T-cell (primary cell): ENCODE measurements around the gene METRNL. TPM values are rescaled to one million over a fixed set of nuclear protein-coding genes. Genes with fewer than 3 reads are reported as not detected.

Experiments
- ATAC-seq, 4 experiments: fragments of 200-7000 bp in 3 of 4; fragments of 150-1000 bp in 1 of 4; cut with Tn5 transposase; replicated peaks in 1 of 4; 1 replicate in 3 of 4; 2 replicates in 1 of 4; pipeline ENCODE4 v1.10.0; 2021; ENCODE audit warnings: moderate library complexity in 3 of 4, mild to moderate bottlenecking in 2 of 4, moderate number of reproducible peaks in 1 of 4
- CTCF ChIA-PET, 2 donors: fragments of 300-600 bp; sonication (Branson Sonifier 250); formaldehyde crosslinking; loops; one replicate each; lab custom pipeline; 2022; ENCODE audit warnings: antibody characterized with exemption in 2 of 2; lab: Charles Lee
- POLR2A ChIA-PET, 2 donors: fragments of 300-600 bp; sonication (Branson Sonifier 250); formaldehyde crosslinking; loops; one replicate each; lab custom pipeline; 2022; ENCODE audit warnings: antibody characterized with exemption in 2 of 2; lab: Charles Lee
- DNase-seq, 35 experiments: peaks; one replicate each; pipeline versions ENCODE4 v3.0.0 to v3.0.0-alpha.2; 2013 to 2023
- H3K27ac ChIP-seq: one replicate; pipeline ENCODE4 v1.5.1; 2013; ENCODE audit warnings: low read length
- H3K27me3 ChIP-seq, 2 experiments: replicated peaks in 1 of 2; 1 replicate in 1 of 2; 2 replicates in 1 of 2; pipeline versions ENCODE4 v1.6.1 to v1.7.0; 2013; ENCODE audit warnings: low read length in 1 of 2, mixed read lengths in 1 of 2; ENCODE audit not compliant: control insufficient read depth in 2 of 2, insufficient read depth in 2 of 2; ENCODE audit errors: extremely low read depth in 1 of 2
- H3K36me3 ChIP-seq, 2 donors: 1 replicate in 1 of 2; 2 replicates in 1 of 2; pipeline versions ENCODE4 v1.6.1 to v1.7.0; 2013; ENCODE audit warnings: low read length in 1 of 2; ENCODE audit not compliant: control insufficient read depth in 2 of 2, insufficient read depth in 1 of 2; ENCODE audit errors: extremely low read depth in 1 of 2
- H3K4me1 ChIP-seq, 2 experiments: 1 replicate in 1 of 2; 2 replicates in 1 of 2; pipeline versions ENCODE4 v1.6.1 to v1.7.0; 2013; ENCODE audit warnings: low read length in 2 of 2, mixed read lengths in 1 of 2; ENCODE audit not compliant: insufficient read depth in 2 of 2, control insufficient read depth in 1 of 2; ENCODE audit errors: extremely low read depth in 1 of 2
- H3K4me3 ChIP-seq, 2 donors: 1 replicate in 1 of 2; 2 replicates in 1 of 2; pipeline versions ENCODE4 v1.5.1 to v1.7.0; 2013; ENCODE audit warnings: mild to moderate bottlenecking in 2 of 2, low read length in 1 of 2, moderate library complexity in 1 of 2; ENCODE audit not compliant: control insufficient read depth in 1 of 2; ENCODE audit errors: extremely low read depth in 1 of 2
- H3K9me3 ChIP-seq: 2 replicates; pipeline ENCODE4 v1.7.0; 2013
- H3K27ac Mint-ChIP-seq, 2 donors: one replicate each; pipeline ENCODE4 v1.8.0; 2020 to 2021; ENCODE audit warnings: mild to moderate bottlenecking in 2 of 2, mixed read lengths in 2 of 2
- H3K27me3 Mint-ChIP-seq, 2 donors: one replicate each; pipeline ENCODE4 v1.8.0; 2021 to 2022; ENCODE audit warnings: mixed read lengths in 2 of 2
- H3K36me3 Mint-ChIP-seq: one replicate; pipeline ENCODE4 v1.8.0; 2021; ENCODE audit warnings: mixed read lengths
- H3K4me1 Mint-ChIP-seq, 3 donors: one replicate each; pipeline ENCODE4 v1.8.0; 2020 to 2022; ENCODE audit warnings: mixed read lengths in 3 of 3, mild to moderate bottlenecking in 1 of 3
- H3K4me3 Mint-ChIP-seq, 3 donors: one replicate each; pipeline ENCODE4 v1.8.0; 2020 to 2022; ENCODE audit warnings: mild to moderate bottlenecking in 3 of 3, mixed read lengths in 3 of 3, moderate library complexity in 3 of 3
- H3K9me3 Mint-ChIP-seq, 3 donors: one replicate each; pipeline ENCODE4 v1.8.0; 2020 to 2022; ENCODE audit warnings: mixed read lengths in 3 of 3
- WGBS: methylation state at CpG from one replicate; pipeline ENCODE4 v1.1.5; 2013; ENCODE audit warnings: missing lambda C conversion rate; ENCODE audit not compliant: insufficient coverage; 5-methylcytosine and 5-hydroxymethylcytosine counted together
- total RNA-seq, 35 experiments: library from RNA in 6 of 35; stranded (reverse) in 6 of 35; fragments of 120-200 nt in 1 of 35; gene quantifications; one replicate each; pipeline versions ENCODE4 v1.2.1 to v1.2.4 and lab custom pipeline; 2013 to 2026

The METRNL gene
- total RNA-seq, 5 donors from 2014 or later (not counting 1 experiment from before 2014, with no cell fraction given): 7.0 to 50.8 (median 11.9) TPM

- ATAC-seq (no peak), DNase-seq (no peak)
- peaks cover 0 to 3% of the 10 kb centered on the region in 2 experiments for H3K27me3 ChIP-seq
- POLR2A ChIA-PET: interaction anchor here in 1 of 2 donors (0.7 kb wide), 1 partner anchor 266 kb away, joined by 3 read pairs; no protein-coding TSS in a partner anchor
- no peaks in the 10 kb centered on the region for H3K9me3 ChIP-seq
- H3K4me3 Mint-ChIP-seq: no peak overlapping the region
- no peaks in the 10 kb centered on the region for H3K27me3 Mint-ChIP-seq
- CTCF ChIA-PET: no interaction called here
- H3K4me3 ChIP-seq: no peak overlapping the region
- H3K36me3 ChIP-seq: peaks cover 0 to 3% of the 10 kb centered on the region in 2 donors
- H3K27ac ChIP-seq: no peak overlapping the region
- H3K36me3 Mint-ChIP-seq: no peaks in the 10 kb centered on the region
- H3K4me1 ChIP-seq: peaks cover 0 to 52% of the 10 kb centered on the region in 2 experiments
- H3K9me3 Mint-ChIP-seq: no peaks in the 10 kb centered on the region
- H3K4me1 Mint-ChIP-seq: peaks cover 13 to 47% (median 33%) of the 10 kb centered on the region in 3 donors
- H3K27ac Mint-ChIP-seq: no peak overlapping the region
- 94% methylated on average over 28 of the region's 39 CpGs for WGBS
Observed at GRCh38 chr17:83086907-83087787, 7.7 kb downstream of the METRNL start.

GRCh38 chr17:83087788-83088360 lies 8.5 kb downstream of the METRNL start:
- WGBS: 88% methylated on average over 31 of the region's 31 CpGs
- ChIA-PET CTCF (no interaction called here), POLR2A (no interaction called here)
- H3K4me1 Mint-ChIP-seq: peaks cover 6 to 40% (median 26%) of the 10 kb centered on the region in 3 donors
- H3K4me1 ChIP-seq: peaks cover 0 to 44% of the 10 kb centered on the region in 2 experiments
- DNase-seq (no peak), ATAC-seq (no peak)
- no peak overlapping the region for H3K4me3 Mint-ChIP-seq
- H3K27me3 Mint-ChIP-seq: no peaks in the 10 kb centered on the region
- peaks cover 0 to 3% of the 10 kb centered on the region in 2 donors for H3K36me3 ChIP-seq
- peaks cover 0 to 3% of the 10 kb centered on the region in 2 experiments for H3K27me3 ChIP-seq
- H3K36me3 Mint-ChIP-seq: no peaks in the 10 kb centered on the region
- no peaks in the 10 kb centered on the region for H3K9me3 ChIP-seq
- no peak overlapping the region for H3K4me3 ChIP-seq
- H3K9me3 Mint-ChIP-seq: no peaks in the 10 kb centered on the region
- no peak overlapping the region for H3K27ac Mint-ChIP-seq
- no peak overlapping the region for H3K27ac ChIP-seq

- Histone ChIP-seq H3K4me1 (peaks cover 0 to 38% of the 10 kb centered on the region in 2 experiments), H3K27ac (no peak overlapping the region), H3K27me3 (peaks cover 0 to 3% of the 10 kb centered on the region in 2 experiments), H3K36me3 (peaks cover 0 to 3% of the 10 kb centered on the region in 2 donors), H3K9me3 (no peaks in the 10 kb centered on the region), H3K4me3 (no peak overlapping the region)
- no CpG with 5 or more reads among the region's 13 CpGs for WGBS
- Mint-ChIP-seq H3K4me3 (no peak overlapping the region), H3K36me3 (no peaks in the 10 kb centered on the region), H3K9me3 (no peaks in the 10 kb centered on the region), H3K27ac (no peak overlapping the region), H3K4me1 (peaks cover under 1 to 34% (median 20%) of the 10 kb centered on the region in 3 donors), H3K27me3 (no peaks in the 10 kb centered on the region)
- CTCF ChIA-PET: no interaction called here
- ATAC-seq (no peak), DNase-seq (no peak)
- POLR2A ChIA-PET: no interaction called here
Observed at GRCh38 chr17:83088451-83088850, 9.0 kb downstream of the METRNL start.

GRCh38 chr17:83088909-83089308 lies 9.5 kb downstream of the METRNL start:
- Mint-ChIP-seq H3K9me3 (no peaks in the 10 kb centered on the region), H3K36me3 (peaks cover 3% of the 10 kb centered on the region), H3K4me1 (peaks cover 0 to 29% (median 15%) of the 10 kb centered on the region in 3 donors), H3K27ac (no peak overlapping the region), H3K27me3 (no peaks in the 10 kb centered on the region), H3K4me3 (no peak overlapping the region)
- POLR2A ChIA-PET: no interaction called here
- peaks cover 0 to 3% of the 10 kb centered on the region in 2 experiments for H3K27me3 ChIP-seq
- ATAC-seq: no peak
- H3K9me3 ChIP-seq: no peaks in the 10 kb centered on the region
- peaks cover 0 to 35% of the 10 kb centered on the region in 2 experiments for H3K4me1 ChIP-seq
- 87% methylated on average over 5 of the region's 15 CpGs for WGBS
- peaks cover 0 to 3% of the 10 kb centered on the region in 2 donors for H3K36me3 ChIP-seq
- DNase-seq: no peak
- H3K4me3 ChIP-seq: no peak overlapping the region
- CTCF ChIA-PET: no interaction called here
- no peak overlapping the region for H3K27ac ChIP-seq

GRCh38 chr17:83089328-83090132 lies 10.1 kb downstream of the METRNL start:
- Histone ChIP-seq H3K36me3 (peaks cover 0 to 3% of the 10 kb centered on the region in 2 donors), H3K4me1 (peaks cover 0 to 28% of the 10 kb centered on the region in 2 experiments), H3K4me3 (no peak overlapping the region), H3K9me3 (no peaks in the 10 kb centered on the region), H3K27ac (no peak overlapping the region), H3K27me3 (peaks cover 0 to 3% of the 10 kb centered on the region in 2 experiments)
- ATAC-seq: no peak
- DNase-seq: no peak
- 95% methylated on average over 44 of the region's 47 CpGs for WGBS
- CTCF ChIA-PET: no interaction called here
- POLR2A ChIA-PET: no interaction called here
- no peaks in the 10 kb centered on the region for H3K27me3 Mint-ChIP-seq
- no peak overlapping the region for H3K27ac Mint-ChIP-seq
- H3K36me3 Mint-ChIP-seq: peaks cover 3% of the 10 kb centered on the region
- no peak overlapping the region for H3K4me3 Mint-ChIP-seq
- H3K4me1 Mint-ChIP-seq: peaks cover 0 to 23% (median 9%) of the 10 kb centered on the region in 3 donors
- no peaks in the 10 kb centered on the region for H3K9me3 Mint-ChIP-seq
